Measurements from ENCODE around the gene TMEM119.

DNA sequence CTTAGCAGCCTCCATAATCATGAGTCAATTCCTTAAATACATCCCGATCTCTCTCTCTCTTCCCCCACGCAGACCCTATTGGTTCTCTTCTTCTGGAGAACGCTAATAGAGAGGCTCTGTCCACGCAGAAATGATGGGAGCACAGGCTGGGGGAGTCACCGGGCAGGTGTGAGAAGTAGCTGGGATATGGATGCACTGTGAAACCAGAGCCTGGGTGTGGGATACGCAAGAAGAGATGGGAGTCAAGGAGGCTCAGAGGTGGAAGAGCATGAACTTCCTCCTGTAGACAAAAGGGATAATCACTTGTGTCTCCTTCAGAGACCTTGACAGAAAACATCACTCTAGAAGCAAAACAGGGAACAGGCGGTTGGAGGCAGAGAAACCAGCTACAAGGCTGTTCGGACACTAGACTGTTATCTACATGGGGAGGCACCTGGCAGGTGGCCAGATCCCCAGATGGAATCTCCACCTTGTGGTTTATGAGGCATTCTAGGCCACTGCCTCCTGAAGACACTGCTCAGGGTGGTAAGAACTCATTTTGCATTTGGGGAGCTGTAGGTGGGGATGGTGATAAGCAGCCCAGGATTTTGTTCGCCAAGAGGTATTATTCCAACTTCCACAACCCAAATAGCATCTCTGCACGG is 43.0 kb upstream of the TMEM119 start:
- TF ChIP-seq, protein P1, sequence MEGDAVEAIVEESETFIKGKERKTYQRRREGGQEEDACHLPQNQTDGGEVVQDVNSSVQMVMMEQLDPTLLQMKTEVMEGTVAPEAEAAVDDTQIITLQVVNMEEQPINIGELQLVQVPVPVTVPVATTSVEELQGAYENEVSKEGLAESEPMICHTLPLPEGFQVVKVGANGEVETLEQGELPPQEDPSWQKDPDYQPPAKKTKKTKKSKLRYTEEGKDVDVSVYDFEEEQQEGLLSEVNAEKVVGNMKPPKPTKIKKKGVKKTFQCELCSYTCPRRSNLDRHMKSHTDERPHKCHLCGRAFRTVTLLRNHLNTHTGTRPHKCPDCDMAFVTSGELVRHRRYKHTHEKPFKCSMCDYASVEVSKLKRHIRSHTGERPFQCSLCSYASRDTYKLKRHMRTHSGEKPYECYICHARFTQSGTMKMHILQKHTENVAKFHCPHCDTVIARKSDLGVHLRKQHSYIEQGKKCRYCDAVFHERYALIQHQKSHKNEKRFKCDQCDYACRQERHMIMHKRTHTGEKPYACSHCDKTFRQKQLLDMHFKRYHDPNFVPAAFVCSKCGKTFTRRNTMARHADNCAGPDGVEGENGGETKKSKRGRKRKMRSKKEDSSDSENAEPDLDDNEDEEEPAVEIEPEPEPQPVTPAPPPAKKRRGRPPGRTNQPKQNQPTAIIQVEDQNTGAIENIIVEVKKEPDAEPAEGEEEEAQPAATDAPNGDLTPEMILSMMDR (IDR thresholded peaks at IDR 0.05) = no peak
- TF ChIP-seq SIN3A (IDR thresholded peaks at IDR 0.05; ENCODE audit: borderline replicate concordance, insufficient read depth, low read depth, low read length) (no peak), REST (IDR thresholded peaks at IDR 0.05; ENCODE audit: insufficient read depth in 1 of 2, low read depth in 2 of 2, low read length in 1 of 2) (no peak)

Measured in Panc1 (cell line).